ENCODE measurements around the gene MACROD1. TPM values are rescaled to one million over a fixed set of nuclear protein-coding genes. Genes with fewer than 3 reads are reported as not detected.

MACROD1 gene
- total RNA-seq, 1 experiment from 2014 or later, result 2.9 TPM

GRCh38 chr11:64093233-64094039 lies 72.5 kb downstream of the MACROD1 start:
- DNase-seq (ENCODE audit: low spot score), result no peak

- DNase-seq (ENCODE audit: low spot score), result no peak
These were observed 73.2 kb downstream of the MACROD1 start for GRCh38 chr11:64092761-64093136.

DNA sequence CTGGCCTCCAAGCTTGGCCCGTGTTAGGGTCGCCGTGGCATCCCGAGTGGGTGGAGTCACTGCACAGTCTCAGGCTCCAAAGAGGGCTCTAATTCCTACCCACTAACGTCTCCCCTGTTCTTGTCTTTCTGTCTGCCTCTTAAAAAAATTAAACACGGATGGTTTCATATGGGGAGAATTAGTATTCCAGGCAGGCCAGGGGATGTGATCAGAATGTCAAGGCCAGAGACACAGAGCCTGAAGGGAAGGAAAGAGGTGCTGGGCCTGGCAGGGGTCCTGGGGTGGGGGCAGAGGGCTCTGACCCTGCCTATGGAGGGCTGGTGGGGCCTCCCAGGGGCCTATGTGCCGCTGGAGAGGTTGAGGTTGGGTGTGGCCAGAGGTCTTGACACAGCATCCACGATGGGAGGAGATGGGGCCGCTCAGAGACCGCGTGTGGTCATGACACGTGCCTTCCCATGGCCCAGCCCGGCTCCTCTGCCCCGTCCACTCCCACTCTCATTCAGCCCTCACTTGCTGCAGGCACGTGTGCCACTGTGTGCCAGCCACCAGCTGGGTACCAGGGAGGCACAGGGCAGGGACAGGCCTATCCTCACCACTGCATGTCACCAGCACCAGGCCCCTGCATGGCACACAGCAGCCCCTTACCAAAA lies 73.7 kb downstream of the MACROD1 start:
- DNase-seq (ENCODE audit: low spot score), result no peak

- DNase-seq (ENCODE audit: low spot score), result no peak
These were observed 75.0 kb downstream of the MACROD1 start for GRCh38 chr11:64090806-64091516.

GRCh38 chr11:64089915-64090805 lies 75.8 kb downstream of the MACROD1 start:
- peak; percentile 14 for DNase-seq (ENCODE audit: low spot score)

DNA sequence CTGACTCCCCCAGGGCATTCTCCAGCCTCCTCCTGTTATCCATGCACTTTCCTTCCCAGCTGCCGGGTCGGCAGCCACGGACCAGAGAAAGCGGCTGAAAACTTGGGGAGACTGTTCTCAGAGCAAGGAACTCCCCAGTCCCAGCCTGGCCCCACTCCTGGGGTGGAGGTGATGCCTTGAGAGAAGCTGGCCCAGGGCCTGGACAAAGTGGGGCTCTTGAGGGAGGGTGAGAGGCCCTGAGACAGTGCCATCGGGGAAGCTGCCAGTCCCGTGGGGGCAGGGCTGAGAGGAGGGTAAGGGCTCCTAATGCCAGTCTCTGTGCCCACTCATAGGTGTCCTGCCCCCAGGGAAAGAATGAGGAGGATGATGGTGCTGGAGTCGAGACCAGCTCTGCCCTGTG lies 76.4 kb downstream of the MACROD1 start:
- DNase-seq (ENCODE audit: low spot score), result no peak

GRCh38 chr11:64089027-64089360 lies 76.9 kb downstream of the MACROD1 start:
- no peak for DNase-seq (ENCODE audit: low spot score)

DNA sequence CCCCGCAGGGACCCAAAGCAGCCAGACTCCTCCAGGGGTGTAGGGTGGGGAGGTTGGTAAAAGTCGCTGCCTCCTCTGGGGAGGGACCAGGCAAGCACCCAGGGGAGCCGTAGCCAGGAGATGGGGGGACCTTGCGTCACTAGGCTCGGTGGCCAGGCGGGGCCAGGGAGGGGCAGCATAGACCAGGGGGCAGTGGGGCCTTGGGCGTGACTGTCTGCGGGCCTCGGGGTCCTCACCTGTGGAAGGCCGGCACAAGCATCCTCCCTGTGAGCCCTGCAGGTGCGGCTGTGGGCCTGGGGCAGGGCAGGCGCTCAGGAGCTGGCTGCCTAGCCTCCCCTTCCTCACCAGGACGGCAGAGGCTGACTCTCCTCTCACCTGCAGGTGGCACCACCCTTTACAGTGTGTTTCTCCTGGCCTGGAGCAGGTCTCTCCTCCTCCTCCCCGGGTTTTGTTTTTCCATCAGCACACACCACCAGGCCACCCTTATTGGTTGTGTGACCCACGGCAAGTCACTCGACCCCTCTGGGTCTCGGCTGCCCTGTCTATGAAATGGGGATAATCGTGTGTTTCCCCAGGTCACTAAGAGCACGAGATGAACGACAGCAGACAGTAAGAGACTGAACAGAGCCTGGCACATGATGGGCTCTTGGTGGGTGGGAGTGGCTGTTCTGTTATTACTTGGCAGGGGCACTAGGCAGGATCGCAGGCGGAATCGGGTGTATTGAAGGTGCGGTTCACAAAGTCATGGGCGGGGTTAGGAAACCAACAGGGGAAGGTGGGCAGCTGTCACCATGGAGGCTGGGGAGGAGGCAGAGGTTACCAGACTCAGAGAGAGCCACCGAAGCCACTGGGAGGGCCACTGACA lies 77.5 kb downstream of the MACROD1 start:
- no peak for DNase-seq (ENCODE audit: low spot score)

DNA sequence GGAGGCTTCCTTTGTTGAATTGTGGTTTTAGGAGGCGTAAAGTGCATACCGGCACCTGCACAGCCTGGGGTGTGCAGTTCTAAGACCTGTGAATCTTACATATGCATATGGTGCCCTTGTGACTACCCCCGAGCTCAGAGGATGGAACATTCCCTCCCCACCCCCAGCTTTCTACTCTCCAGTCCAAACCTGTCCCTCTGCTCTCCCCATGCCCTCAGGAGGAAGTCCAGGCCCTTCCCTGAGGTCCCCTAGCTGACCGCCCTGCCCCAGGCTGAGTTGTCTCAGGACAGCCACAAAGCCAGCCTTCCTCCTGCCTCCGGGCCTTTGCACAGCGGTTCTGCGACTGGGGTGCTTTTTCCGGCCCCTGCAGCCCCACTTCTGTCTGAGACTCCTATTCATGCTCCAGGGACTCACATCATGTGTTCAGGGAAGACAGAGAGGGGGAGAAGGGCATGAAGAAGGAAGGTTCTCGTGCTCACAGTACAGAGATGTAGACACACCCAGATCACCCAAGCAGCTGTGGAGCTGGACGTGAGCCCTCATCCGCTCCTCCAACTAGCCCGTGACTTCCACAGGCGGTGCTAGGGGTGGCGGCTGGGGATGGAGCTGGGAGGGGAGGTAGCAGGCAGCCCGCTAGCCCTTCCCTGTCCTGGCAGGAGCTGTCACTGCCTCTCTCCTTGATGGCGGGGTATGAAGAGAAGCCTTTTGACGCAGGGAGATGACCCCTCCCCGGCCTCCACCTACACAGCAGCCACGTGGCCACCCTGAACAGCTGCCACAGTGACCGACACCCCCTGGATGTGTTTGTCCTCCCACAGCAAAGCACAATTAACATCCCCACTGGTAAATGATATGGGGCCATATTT lies 79.4 kb downstream of the MACROD1 start:
- DNase-seq (ENCODE audit: low spot score), result peak; percentile 34

DNA sequence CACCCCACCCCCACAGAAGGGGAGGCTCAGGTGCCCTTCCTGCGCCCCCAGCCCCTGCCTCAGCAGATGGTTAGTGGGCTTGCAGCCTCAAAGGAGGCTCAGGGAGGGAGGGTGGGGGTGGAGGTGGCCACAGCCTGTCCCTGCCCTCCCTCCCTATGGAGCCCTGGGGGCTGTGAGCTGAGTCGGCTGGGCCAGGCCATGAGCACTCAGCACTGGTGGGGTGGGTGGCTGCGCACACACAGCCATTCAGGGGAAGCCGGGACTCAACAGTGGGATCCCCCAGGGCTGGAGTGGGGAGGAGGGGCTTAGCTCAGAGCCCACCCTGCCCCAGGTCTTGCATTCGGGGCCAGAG lies 80.0 kb downstream of the MACROD1 start:
- no peak for DNase-seq (ENCODE audit: low spot score)

DNA sequence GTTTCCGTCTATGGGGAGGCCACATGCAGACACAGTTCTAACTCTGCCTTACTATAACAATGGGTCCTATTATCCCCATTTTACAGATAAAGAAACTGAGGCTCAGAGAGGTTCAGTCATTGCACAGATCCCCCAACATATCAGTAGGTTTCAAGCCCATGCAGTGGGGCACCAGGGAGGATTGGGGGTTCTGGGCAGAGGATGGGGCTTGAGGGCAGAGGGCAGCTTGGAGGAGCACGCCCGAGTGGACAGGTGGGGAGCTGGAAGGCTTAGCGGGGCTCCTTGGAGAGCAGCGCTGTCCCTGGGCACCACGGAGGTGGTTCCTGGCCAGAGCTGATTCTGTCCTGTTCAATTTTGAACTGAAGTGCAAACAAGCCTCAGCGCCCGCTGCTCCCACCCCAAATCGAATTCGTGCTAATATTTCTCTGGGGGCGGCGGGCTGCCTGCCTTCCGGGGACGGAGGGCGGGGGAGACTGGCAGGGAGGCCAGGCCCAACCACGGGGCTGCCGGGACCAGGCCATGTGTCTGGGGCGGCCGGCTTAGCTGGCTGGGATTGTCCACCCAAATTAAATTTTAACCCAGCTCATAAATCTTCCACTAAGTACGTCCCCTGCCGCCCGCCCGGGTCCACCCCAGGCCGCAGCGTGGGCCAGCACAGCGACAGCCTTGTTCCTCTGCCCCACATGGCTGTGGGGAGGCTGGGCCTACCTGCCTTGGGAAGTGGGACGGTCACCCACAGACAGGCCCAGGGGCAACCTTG lies 80.8 kb downstream of the MACROD1 start:
- DNase-seq (ENCODE audit: low spot score), result no peak

DNA sequence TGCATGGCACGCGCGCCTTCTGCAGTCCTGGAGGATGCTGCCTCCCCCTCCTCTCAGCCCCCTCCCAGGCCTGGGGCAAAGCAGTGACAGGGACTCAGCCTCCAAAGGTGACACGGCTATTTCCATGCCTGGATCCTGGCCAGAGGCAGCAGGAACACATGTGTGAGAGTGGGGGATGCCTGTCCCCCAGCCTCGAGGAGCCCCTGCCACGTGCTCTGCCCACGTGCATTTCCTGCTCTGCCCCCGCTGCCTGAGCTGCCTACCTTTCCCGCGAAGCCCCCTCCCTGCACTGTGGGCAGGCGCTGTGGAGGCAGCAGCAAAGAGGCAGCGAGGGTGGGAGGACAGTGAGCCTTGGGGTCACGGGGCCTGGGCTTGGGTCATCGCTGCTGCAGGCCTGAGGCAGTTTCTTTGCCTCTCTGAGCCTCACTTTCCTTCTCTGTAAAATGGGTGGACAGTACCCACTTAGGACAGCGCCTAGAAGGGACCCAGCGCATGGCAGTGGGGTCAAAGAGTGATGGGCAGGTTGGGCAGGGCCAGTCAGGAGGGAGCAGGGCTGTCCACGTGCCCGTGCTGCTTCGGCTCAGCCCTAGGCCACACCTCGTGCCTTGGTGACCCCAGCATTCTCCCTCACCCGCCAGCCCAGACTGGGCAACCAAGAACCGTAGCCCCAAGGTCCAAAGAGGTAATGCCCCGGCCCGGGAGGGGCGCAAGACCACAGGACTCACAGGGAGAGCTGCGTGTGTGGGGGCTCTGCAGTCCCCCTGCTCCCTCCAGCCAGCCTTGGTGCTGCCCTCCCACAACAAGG lies 81.6 kb downstream of the MACROD1 start:
- DNase-seq (ENCODE audit: low spot score), result no peak

DNA sequence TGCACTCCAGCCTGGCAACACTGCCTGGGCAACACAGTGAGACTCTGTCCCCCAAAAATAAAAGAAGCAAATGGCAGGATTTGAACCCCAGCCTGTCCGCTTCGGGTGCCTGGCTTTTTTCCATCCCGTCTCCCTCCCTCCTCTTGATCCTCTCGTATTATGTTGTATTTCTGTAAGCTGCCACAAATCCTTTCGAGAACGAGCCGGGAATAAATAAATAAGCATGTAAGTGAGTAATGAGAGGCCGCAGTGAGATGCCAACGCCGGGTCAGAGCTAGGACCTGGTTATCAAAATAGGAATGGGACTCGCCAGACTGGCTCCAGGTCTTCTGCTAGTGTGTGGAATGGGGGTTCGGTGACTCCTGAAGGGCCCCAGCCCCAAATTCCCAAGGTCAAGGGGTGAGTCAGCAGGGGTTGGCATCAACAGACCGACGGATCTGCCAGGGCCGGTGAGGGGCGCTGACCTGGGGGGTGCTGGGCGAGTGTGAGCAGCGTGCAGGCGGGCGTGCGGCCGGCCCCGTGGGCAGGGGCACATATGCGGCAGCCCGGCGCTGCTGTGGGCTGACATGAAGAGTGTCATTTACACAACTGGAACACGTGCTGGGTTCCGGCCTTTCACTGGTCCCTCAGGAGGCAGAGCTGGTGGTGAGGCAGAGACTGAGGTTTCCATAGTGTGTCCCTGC lies 82.4 kb downstream of the MACROD1 start:
- no peak for DNase-seq (ENCODE audit: low spot score)

DNA sequence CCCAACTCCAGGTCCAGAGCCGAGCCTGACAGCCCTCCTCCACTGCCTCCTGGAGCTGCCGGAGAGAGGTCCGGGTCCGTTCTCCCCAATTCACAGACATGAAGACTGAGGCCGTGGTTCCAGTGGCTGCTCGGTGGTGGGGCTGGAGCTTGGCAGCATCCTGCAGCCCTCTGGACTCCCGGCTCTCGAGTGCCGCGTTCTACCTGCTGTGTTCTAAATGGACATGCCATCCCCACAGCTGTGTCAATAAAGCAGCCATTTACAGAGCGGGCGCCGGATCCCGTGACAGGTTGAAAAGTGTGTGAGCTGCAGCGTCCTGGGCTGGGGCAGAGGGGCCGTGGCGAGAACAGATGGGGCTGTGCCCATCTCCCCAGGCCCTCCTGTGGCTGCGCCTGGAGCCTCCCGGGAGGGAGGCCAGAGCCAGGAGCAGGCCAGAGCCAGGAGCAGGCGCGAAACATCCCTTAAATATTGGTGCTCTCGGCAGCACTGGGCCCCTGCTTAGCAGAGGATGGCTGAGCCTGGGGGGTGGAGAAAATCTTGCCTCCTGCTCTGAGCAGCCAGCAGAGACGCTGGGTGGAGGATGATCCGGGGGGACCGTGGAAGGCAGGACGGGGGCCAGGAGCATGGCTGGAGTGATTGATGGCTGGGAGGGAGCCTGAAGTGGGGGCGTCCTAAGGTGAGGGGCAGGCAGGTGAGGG lies 84.0 kb downstream of the MACROD1 start:
- no peak for DNase-seq (ENCODE audit: low spot score)

GRCh38 chr11:64080390-64080789 lies 85.5 kb downstream of the MACROD1 start:
- no peak for DNase-seq (ENCODE audit: low spot score)

- no peak for DNase-seq (ENCODE audit: low spot score)
These were observed 87.0 kb downstream of the MACROD1 start for GRCh38 chr11:64078905-64079304.

DNA sequence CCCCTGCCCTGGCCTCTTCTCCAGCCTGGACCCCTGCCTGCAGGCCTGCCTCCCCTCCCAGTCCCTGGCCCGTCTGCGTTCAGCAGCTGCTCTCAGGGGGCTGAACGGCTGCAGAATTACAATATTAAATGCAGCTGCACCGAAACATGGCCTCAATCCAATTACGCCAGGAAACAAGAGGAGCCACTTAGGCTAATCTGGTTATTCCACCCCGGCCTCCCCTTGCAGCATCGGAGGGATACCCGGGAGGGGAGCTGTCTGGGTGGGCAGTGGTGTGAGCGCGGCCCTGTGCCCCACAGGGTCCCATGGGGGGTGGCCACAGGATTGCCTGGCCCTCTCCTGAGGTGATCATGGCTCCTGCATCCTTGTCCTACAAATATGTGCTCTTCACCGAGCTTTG lies 87.6 kb downstream of the MACROD1 start:
- no peak for DNase-seq (ENCODE audit: low spot score)
